NCI-H2171 (cell line): ENCODE measurements around the gene ART3.

Experiments
- DNase-seq: peaks from one replicate; lab custom pipeline; 2025; lab: John Stamatoyannopoulos, UW

ART3 gene

GRCh38 chr4:76072760-76073159, 1.7 kb upstream of the ART3 start:
- DNase-seq, result no peak

GRCh38 chr4:76074993-76075600, 588 bp downstream of the ART3 start:
- DNase-seq, result no peak

GRCh38 chr4:76078033-76078613, 3.6 kb downstream of the ART3 start:
- no peak for DNase-seq

GRCh38 chr4:76083386-76083988, 9.0 kb downstream of the ART3 start:
- no peak for DNase-seq

GRCh38 chr4:76084542-76084941, 10.0 kb downstream of the ART3 start:
- DNase-seq, result no peak

GRCh38 chr4:76087007-76087769, 12.7 kb downstream of the ART3 start:
- DNase-seq, result peak; percentile 15

- DNase-seq, result no peak
Observed at GRCh38 chr4:76088719-76089118, 14.2 kb downstream of the ART3 start.

- no peak for DNase-seq
Observed at GRCh38 chr4:76090241-76090691, 15.8 kb downstream of the ART3 start.

GRCh38 chr4:76091052-76091451, 16.5 kb downstream of the ART3 start:
- no peak for DNase-seq

- no peak for DNase-seq
Observed at GRCh38 chr4:76095568-76095967, 21.1 kb downstream of the ART3 start.

GRCh38 chr4:76096076-76096475, 21.6 kb downstream of the ART3 start:
- DNase-seq, result no peak

GRCh38 chr4:76105652-76106051, 31.1 kb downstream of the ART3 start:
- DNase-seq, result no peak

- DNase-seq, result no peak
Observed at GRCh38 chr4:76106442-76106841, 31.9 kb downstream of the ART3 start.

- DNase-seq, result no peak
Observed at GRCh38 chr4:76108467-76109181, 34.1 kb downstream of the ART3 start.

- no peak for DNase-seq
Observed at GRCh38 chr4:76116821-76117220, 42.3 kb downstream of the ART3 start.

- no peak for DNase-seq
Observed at GRCh38 chr4:76117536-76117935, 43.0 kb downstream of the ART3 start.

GRCh38 chr4:76120199-76120598, 45.7 kb downstream of the ART3 start:
- DNase-seq, result peak; percentile 5

- no peak for DNase-seq
Observed at GRCh38 chr4:76125816-76126215, 51.3 kb downstream of the ART3 start.

- no peak for DNase-seq
Observed at GRCh38 chr4:76127754-76128153, 53.2 kb downstream of the ART3 start.

- no peak for DNase-seq
Observed at GRCh38 chr4:76141241-76141640, 66.7 kb downstream of the ART3 start.

- DNase-seq, result no peak
Observed at GRCh38 chr4:76144546-76144945, 70.0 kb downstream of the ART3 start.

- DNase-seq, result peak; percentile 41
Observed at GRCh38 chr4:76147454-76148141, 73.1 kb downstream of the ART3 start.
